Natural killer cell (primary cell): ENCODE data around the gene MPV17. TPM values are rescaled to one million over a fixed set of nuclear protein-coding genes. Genes with fewer than 3 reads are reported as not detected.
A peak's percentile ranks its signal among the peaks of the same experiment; 100 is the strongest.

Experiments
- ATAC-seq, 3 donors: fragments of 150-1000 bp in 2 of 3; fragments of 200-7000 bp in 1 of 3; cut with Tn5 transposase; 1 replicate in 1 of 3; 2 replicates in 2 of 3; pipeline ENCODE4 v1.10.0; 2021; ENCODE audit warnings: mild to moderate bottlenecking in 2 of 3, moderate library complexity in 2 of 3
- DNase-seq, 2 donors: peaks; one replicate each; pipeline versions ENCODE4 v3.0.0 to v3.0.0-alpha.2; 2013 to 2021; ENCODE audit warnings: mixed read lengths in 1 of 2
- H3K27ac ChIP-seq: one replicate; pipeline ENCODE4 v1.5.1; 2013; ENCODE audit warnings: mild to moderate bottlenecking, low read length
- H3K27me3 ChIP-seq: one replicate; pipeline ENCODE4 v1.6.1; 2013; ENCODE audit warnings: low read length; ENCODE audit not compliant: control insufficient read depth, insufficient read depth
- H3K36me3 ChIP-seq: one replicate; pipeline ENCODE4 v1.6.1; 2013; ENCODE audit warnings: low read length; ENCODE audit not compliant: control insufficient read depth, insufficient read depth
- H3K4me1 ChIP-seq: one replicate; pipeline ENCODE4 v1.6.1; 2013; ENCODE audit warnings: low read length; ENCODE audit not compliant: control insufficient read depth, insufficient read depth
- H3K4me3 ChIP-seq: one replicate; pipeline ENCODE4 v1.5.1; 2013; ENCODE audit warnings: low read length
- H3K9me3 ChIP-seq: one replicate; pipeline ENCODE4 v1.6.1; 2013; ENCODE audit warnings: low read length; ENCODE audit not compliant: control insufficient read depth, insufficient read depth
- H3K27ac Mint-ChIP-seq, 2 donors: one replicate each; pipeline ENCODE4 v1.8.0; 2022; ENCODE audit warnings: mild to moderate bottlenecking in 2 of 2, mixed read lengths in 2 of 2, moderate library complexity in 1 of 2
- H3K27me3 Mint-ChIP-seq, 2 donors: one replicate each; pipeline ENCODE4 v1.8.0; 2022; ENCODE audit warnings: low read depth in 2 of 2, mixed read lengths in 2 of 2
- H3K36me3 Mint-ChIP-seq: one replicate; pipeline ENCODE4 v1.8.0; 2022; ENCODE audit warnings: mixed read lengths
- H3K4me1 Mint-ChIP-seq, 2 donors: one replicate each; pipeline ENCODE4 v1.8.0; 2022; ENCODE audit warnings: mixed read lengths in 2 of 2
- H3K4me3 Mint-ChIP-seq: one replicate; pipeline ENCODE4 v1.8.0; 2022; ENCODE audit warnings: mild to moderate bottlenecking, moderate library complexity, mixed read lengths
- H3K9me3 Mint-ChIP-seq, 2 donors: one replicate each; pipeline ENCODE4 v1.8.0; 2022; ENCODE audit warnings: mixed read lengths in 2 of 2
- CTCF ChIP-seq: fragments of 200-600 bp; IDR thresholded peaks from one replicate; pipeline ENCODE4 v1.8.0; 2022; ENCODE audit warnings: antibody characterized with exemption
- WGBS: methylation state at CpG from one replicate; pipeline ENCODE4 v1.1.7; 2013; ENCODE audit warnings: missing lambda C conversion rate; ENCODE audit not compliant: insufficient coverage; 5-methylcytosine and 5-hydroxymethylcytosine counted together
- intact Hi-C: fragments of 100-400 bp; cut with micrococcal nuclease; formaldehyde crosslinking; loops from one replicate; pipeline ENCODE4 v1.14.2; 2022
- total RNA-seq, 4 donors: library from RNA; stranded (reverse); fragments of 120-200 nt in 1 of 4; gene quantifications; one replicate each; pipeline versions ENCODE4 v1.2.3 to v1.2.4, GENCODE V29; 2013 to 2022

The MPV17 gene
- total RNA-seq, 3 donors from 2014 or later (not counting 1 experiment from before 2014, with no cell fraction given): 63.9 to 75.2 (median 64.8) TPM

GRCh38 chr2:27369471-27370025 lies 46.7 kb upstream of the MPV17 start:
- Histone ChIP-seq H3K4me1 (peaks cover 34% of the 10 kb centered on the region), H3K4me3 (peak overlapping the region; percentile 93), H3K9me3 (no peaks in the 10 kb centered on the region), H3K27me3 (no peaks in the 10 kb centered on the region), H3K27ac (peak overlapping the region; percentile 91), H3K36me3 (peaks cover 46% of the 10 kb centered on the region)
- no peaks in the 10 kb centered on the region for H3K9me3 Mint-ChIP-seq
- H3K27me3 Mint-ChIP-seq: no peaks in the 10 kb centered on the region
- peak overlapping the region; percentile 94 for H3K4me3 Mint-ChIP-seq
- peaks cover 7% of the 10 kb centered on the region for H3K36me3 Mint-ChIP-seq
- DNase-seq: no peak
- TF ChIP-seq CTCF: no peak
- peaks cover 40 to 41% of the 10 kb centered on the region in 2 donors for H3K4me1 Mint-ChIP-seq
- H3K27ac Mint-ChIP-seq: peak overlapping the region; percentile 92
- no peak for ATAC-seq
- WGBS: 2% methylated on average over 18 of the region's 18 CpGs
- intact Hi-C loops: loop anchor here (1.0 to 5.0 kb wide), 6 partner anchors 11 to 118 kb away; partner anchors contain the start of genes GTF3C2, IFT172, NRBP1 and PPM1G

- no peak overlapping the region for H3K27ac Mint-ChIP-seq
- intact Hi-C loops: no loop called here
Measured at GRCh38 chr2:27363933-27364332, 41.0 kb upstream of the MPV17 start.

GRCh38 chr2:27362678-27363420 lies 40.0 kb upstream of the MPV17 start:
- 96% methylated on average over 3 of the region's 4 CpGs for WGBS
- H3K4me1 Mint-ChIP-seq: peaks cover 5 to 8% of the 10 kb centered on the region in 2 donors

More at GRCh38 chr2:27363933-27364332, 41.0 kb upstream of the MPV17 start:
- Mint-ChIP-seq H3K36me3 (no peaks in the 10 kb centered on the region), H3K4me1 (peaks cover 6 to 7% of the 10 kb centered on the region in 2 donors), H3K4me3 (no peak overlapping the region), H3K27me3 (no peaks in the 10 kb centered on the region), H3K9me3 (no peaks in the 10 kb centered on the region)
- Histone ChIP-seq H3K27me3 (no peaks in the 10 kb centered on the region), H3K9me3 (no peaks in the 10 kb centered on the region), H3K4me1 (peaks cover 3% of the 10 kb centered on the region), H3K27ac (no peak overlapping the region), H3K36me3 (peaks cover 43% of the 10 kb centered on the region), H3K4me3 (no peak overlapping the region)
- TF ChIP-seq CTCF: no peak
- ATAC-seq (no peak), DNase-seq (no peak)
- WGBS: 76% methylated on average over 2 of the region's 2 CpGs

More at GRCh38 chr2:27362678-27363420, 40.0 kb upstream of the MPV17 start:
- no peaks in the 10 kb centered on the region for H3K9me3 ChIP-seq
- Mint-ChIP-seq H3K9me3 (no peaks in the 10 kb centered on the region), H3K27ac (no peak overlapping the region), H3K27me3 (no peaks in the 10 kb centered on the region), H3K4me3 (no peak overlapping the region), H3K36me3 (no peaks in the 10 kb centered on the region)
- H3K27me3 ChIP-seq: no peaks in the 10 kb centered on the region
- ATAC-seq (no peak), DNase-seq (no peak)
- H3K27ac ChIP-seq: no peak overlapping the region
- no peak for TF ChIP-seq CTCF
- H3K36me3 ChIP-seq: peaks cover 34% of the 10 kb centered on the region
- H3K4me3 ChIP-seq: no peak overlapping the region
- peaks cover 4% of the 10 kb centered on the region for H3K4me1 ChIP-seq
- intact Hi-C loops: no loop called here
